K562 (cell line): Measurements from ENCODE around the gene RNF121.

Source experiments
- CREM ChIP-seq: IDR thresholded peaks from 2 replicates; pipeline ENCODE4 v1.6.1; 2014; ENCODE audit warnings: antibody characterized with exemption, low read depth
- HIVEP1 ChIP-seq: fragments of 250-450 bp; sonication (Bioruptor Pico); IDR thresholded peaks from 2 replicates; pipeline ENCODE4 v1.4.0; 2020; ENCODE audit warnings: mild to moderate bottlenecking
- NUFIP1 ChIP-seq: fragments of 450-650 bp; IDR thresholded peaks from 2 replicates; pipeline ENCODE4 v1.6.1; 2018; ENCODE audit not compliant: partially characterized antibody
- ZBED1 ChIP-seq: IDR thresholded peaks from 2 replicates; pipeline ENCODE4 v1.6.1; 2014
- TF ChIP-seq, protein P1 (sequence below): IDR thresholded peaks from 3 replicates; pipeline ENCODE4 v1.6.1; 2011; ENCODE audit warnings: borderline replicate concordance, mild to moderate bottlenecking, moderate library complexity; ENCODE audit not compliant: insufficient read length; ENCODE audit errors: extremely low read depth

GRCh38 chr11:72014761-72015320, 86.0 kb downstream of the RNF121 start:
- no peak for TF ChIP-seq CREM
- TF ChIP-seq ZBED1 = no peak
- TF ChIP-seq, protein P1, sequence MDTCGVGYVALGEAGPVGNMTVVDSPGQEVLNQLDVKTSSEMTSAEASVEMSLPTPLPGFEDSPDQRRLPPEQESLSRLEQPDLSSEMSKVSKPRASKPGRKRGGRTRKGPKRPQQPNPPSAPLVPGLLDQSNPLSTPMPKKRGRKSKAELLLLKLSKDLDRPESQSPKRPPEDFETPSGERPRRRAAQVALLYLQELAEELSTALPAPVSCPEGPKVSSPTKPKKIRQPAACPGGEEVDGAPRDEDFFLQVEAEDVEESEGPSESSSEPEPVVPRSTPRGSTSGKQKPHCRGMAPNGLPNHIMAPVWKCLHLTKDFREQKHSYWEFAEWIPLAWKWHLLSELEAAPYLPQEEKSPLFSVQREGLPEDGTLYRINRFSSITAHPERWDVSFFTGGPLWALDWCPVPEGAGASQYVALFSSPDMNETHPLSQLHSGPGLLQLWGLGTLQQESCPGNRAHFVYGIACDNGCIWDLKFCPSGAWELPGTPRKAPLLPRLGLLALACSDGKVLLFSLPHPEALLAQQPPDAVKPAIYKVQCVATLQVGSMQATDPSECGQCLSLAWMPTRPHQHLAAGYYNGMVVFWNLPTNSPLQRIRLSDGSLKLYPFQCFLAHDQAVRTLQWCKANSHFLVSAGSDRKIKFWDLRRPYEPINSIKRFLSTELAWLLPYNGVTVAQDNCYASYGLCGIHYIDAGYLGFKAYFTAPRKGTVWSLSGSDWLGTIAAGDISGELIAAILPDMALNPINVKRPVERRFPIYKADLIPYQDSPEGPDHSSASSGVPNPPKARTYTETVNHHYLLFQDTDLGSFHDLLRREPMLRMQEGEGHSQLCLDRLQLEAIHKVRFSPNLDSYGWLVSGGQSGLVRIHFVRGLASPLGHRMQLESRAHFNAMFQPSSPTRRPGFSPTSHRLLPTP = no peak
- TF ChIP-seq HIVEP1 (CRISPR knock-in tag) = no peak
- TF ChIP-seq NUFIP1 = no peak
